ENCODE results near the gene MERTK. TPM values are rescaled to one million over a fixed set of nuclear protein-coding genes. Genes with fewer than 3 reads are reported as not detected.

The MERTK gene
- total and polyA plus RNA-seq, 2 of the 13 experiments (the other 11 are each of a cell fraction or from before 2014, with no cell fraction given): 37.3 to 44.7 TPM

DNA sequence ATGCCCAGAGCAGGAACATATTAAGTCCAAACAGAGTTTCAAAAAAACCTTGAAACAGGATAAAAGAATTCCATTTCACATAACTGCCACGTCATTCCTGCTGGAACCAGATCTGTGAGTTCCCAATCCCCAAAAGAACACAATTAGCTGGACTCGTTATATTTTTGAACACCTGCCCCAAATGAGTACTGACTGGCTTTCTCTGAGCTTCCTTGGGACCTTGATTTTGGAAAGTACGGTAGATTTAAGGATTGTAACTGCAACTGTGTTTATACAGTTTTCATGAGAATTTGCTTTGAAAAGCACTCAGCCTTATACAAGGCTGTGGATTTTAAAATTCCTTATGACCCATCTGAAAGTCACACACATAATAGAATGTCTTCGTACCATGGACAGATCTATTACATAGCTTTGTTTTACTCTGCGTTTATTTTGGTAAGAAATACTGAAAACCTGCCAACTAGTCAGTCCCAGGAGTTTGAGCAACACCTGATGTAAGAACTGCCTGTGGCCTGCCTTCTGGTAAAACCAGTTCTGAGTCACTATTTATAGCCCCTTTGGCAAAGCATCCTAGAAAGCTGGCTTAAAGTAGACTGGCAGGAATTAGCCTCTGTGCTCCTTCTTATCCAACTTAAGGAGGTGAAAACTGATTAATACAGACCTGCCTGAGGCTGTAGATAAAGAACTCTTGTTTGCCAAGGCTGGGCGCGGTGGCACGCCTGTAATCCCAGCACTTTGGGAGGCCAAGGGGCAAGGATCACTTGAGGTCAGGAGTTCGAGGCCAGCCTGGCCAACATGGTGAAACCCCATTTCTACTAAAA, 48.1 kb downstream of the MERTK start (continued):
- TF ChIP-seq, protein P1, sequence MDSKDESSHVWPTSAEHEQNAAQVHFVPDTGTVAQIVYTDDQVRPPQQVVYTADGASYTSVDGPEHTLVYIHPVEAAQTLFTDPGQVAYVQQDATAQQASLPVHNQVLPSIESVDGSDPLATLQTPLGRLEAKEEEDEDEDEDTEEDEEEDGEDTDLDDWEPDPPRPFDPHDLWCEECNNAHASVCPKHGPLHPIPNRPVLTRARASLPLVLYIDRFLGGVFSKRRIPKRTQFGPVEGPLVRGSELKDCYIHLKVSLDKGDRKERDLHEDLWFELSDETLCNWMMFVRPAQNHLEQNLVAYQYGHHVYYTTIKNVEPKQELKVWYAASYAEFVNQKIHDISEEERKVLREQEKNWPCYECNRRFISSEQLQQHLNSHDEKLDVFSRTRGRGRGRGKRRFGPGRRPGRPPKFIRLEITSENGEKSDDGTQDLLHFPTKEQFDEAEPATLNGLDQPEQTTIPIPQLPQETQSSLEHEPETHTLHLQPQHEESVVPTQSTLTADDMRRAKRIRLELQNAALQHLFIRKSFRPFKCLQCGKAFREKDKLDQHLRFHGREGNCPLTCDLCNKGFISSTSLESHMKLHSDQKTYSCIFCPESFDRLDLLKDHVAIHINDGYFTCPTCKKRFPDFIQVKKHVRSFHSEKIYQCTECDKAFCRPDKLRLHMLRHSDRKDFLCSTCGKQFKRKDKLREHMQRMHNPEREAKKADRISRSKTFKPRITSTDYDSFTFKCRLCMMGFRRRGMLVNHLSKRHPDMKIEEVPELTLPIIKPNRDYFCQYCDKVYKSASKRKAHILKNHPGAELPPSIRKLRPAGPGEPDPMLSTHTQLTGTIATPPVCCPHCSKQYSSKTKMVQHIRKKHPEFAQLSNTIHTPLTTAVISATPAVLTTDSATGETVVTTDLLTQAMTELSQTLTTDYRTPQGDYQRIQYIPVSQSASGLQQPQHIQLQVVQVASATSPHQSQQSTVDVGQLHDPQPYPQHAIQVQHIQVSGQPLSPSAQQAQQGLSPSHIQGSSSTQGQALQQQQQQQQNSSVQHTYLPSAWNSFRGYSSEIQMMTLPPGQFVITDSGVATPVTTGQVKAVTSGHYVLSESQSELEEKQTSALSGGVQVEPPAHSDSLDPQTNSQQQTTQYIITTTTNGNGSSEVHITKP (CRISPR knock-in tag; IDR thresholded peaks at IDR 0.05; ENCODE audit: low read depth): no peak
- no peak for TF ChIP-seq ZNF7 (CRISPR knock-in tag; IDR thresholded peaks at IDR 0.05)
- no peak for TF ChIP-seq ZEB1 (IDR thresholded peaks at IDR 0.05; ENCODE audit: insufficient replicate concordance, low read depth)
- TF ChIP-seq, protein P2, sequence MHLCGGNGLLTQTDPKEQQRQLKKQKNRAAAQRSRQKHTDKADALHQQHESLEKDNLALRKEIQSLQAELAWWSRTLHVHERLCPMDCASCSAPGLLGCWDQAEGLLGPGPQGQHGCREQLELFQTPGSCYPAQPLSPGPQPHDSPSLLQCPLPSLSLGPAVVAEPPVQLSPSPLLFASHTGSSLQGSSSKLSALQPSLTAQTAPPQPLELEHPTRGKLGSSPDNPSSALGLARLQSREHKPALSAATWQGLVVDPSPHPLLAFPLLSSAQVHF (CRISPR knock-in tag; IDR thresholded peaks at IDR 0.05): no peak
- TF ChIP-seq ZNF841 (CRISPR knock-in tag; IDR thresholded peaks at IDR 0.05; ENCODE audit: borderline replicate concordance): no peak
- no peak for TF ChIP-seq RBAK (CRISPR knock-in tag; IDR thresholded peaks at IDR 0.05)
- TF ChIP-seq, protein P3, sequence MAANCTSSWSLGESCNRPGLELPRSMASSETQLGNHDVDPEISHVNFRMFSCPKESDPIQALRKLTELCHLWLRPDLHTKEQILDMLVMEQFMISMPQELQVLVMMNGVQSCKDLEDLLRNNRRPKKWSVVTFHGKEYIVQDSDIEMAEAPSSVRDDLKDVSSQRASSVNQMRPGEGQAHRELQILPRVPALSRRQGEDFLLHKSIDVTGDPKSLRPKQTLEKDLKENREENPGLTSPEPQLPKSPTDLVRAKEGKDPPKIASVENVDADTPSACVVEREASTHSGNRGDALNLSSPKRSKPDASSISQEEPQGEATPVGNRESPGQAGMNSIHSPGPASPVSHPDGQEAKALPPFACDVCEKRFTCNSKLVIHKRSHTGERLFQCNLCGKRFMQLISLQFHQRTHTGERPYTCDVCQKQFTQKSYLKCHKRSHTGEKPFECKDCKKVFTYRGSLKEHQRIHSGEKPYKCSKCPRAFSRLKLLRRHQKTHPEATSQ (CRISPR knock-in tag; IDR thresholded peaks at IDR 0.05; ENCODE audit: borderline replicate concordance): no peak
- no peak for TF ChIP-seq ZBTB7B (CRISPR knock-in tag; IDR thresholded peaks at IDR 0.05)
- no peak for TF ChIP-seq ZNF343 (CRISPR knock-in tag; IDR thresholded peaks at IDR 0.05)
- TF ChIP-seq, protein P4, sequence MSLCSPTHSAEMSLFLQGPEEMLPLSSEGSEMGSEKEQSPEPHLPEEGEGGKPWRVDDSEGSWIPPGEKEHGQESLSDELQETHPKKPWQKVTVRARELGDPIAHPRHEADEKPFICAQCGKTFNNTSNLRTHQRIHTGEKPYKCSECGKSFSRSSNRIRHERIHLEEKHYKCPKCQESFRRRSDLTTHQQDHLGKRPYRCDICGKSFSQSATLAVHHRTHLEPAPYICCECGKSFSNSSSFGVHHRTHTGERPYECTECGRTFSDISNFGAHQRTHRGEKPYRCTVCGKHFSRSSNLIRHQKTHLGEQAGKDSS (CRISPR knock-in tag; IDR thresholded peaks at IDR 0.05; ENCODE audit: borderline replicate concordance, low read depth): no peak
- no peak for TF ChIP-seq ZZZ3 (CRISPR knock-in tag; IDR thresholded peaks at IDR 0.05; ENCODE audit: borderline replicate concordance)
- TF ChIP-seq ZNF33B (CRISPR knock-in tag; IDR thresholded peaks at IDR 0.05): no peak
- no peak for TF ChIP-seq ZNF749 (CRISPR knock-in tag; IDR thresholded peaks at IDR 0.05; ENCODE audit: borderline replicate concordance)
- TF ChIP-seq, protein P5, sequence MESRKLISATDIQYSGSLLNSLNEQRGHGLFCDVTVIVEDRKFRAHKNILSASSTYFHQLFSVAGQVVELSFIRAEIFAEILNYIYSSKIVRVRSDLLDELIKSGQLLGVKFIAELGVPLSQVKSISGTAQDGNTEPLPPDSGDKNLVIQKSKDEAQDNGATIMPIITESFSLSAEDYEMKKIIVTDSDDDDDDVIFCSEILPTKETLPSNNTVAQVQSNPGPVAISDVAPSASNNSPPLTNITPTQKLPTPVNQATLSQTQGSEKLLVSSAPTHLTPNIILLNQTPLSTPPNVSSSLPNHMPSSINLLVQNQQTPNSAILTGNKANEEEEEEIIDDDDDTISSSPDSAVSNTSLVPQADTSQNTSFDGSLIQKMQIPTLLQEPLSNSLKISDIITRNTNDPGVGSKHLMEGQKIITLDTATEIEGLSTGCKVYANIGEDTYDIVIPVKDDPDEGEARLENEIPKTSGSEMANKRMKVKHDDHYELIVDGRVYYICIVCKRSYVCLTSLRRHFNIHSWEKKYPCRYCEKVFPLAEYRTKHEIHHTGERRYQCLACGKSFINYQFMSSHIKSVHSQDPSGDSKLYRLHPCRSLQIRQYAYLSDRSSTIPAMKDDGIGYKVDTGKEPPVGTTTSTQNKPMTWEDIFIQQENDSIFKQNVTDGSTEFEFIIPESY (CRISPR knock-in tag; IDR thresholded peaks at IDR 0.05): peak; percentile 73
- no peak for TF ChIP-seq SRF (IDR thresholded peaks at IDR 0.05; ENCODE audit: low read depth, low read length)
- no peak for TF ChIP-seq PHF20 (CRISPR knock-in tag; IDR thresholded peaks at IDR 0.05)
- no peak for TF ChIP-seq ZFP36L1 (CRISPR knock-in tag; IDR thresholded peaks at IDR 0.05)
- no peak for TF ChIP-seq GTF3A (CRISPR knock-in tag; conservative IDR thresholded peaks at IDR 0.05)
- no peak for TF ChIP-seq TARDBP (CRISPR knock-in tag; IDR thresholded peaks at IDR 0.05)
- no peak for TF ChIP-seq HES4 (CRISPR knock-in tag; IDR thresholded peaks at IDR 0.05; ENCODE audit: borderline replicate concordance)
